ENCODE measurements around the gene NIP7.

NIP7 gene

GRCh38 chr16:69318911-69319289 is 20.7 kb upstream of the NIP7 start:
- no peak for DNase-seq (ENCODE audit: low read depth, low spot score)

GRCh38 chr16:69319381-69319780 is 20.2 kb upstream of the NIP7 start:
- no peak for DNase-seq (ENCODE audit: low read depth, low spot score)

- DNase-seq (ENCODE audit: low read depth, low spot score): no peak
Observed at GRCh38 chr16:69319826-69320739, 19.5 kb upstream of the NIP7 start.

- DNase-seq (ENCODE audit: low read depth, low spot score): no peak
Observed at GRCh38 chr16:69320740-69321073, 18.9 kb upstream of the NIP7 start.

GRCh38 chr16:69321080-69321479 is 18.5 kb upstream of the NIP7 start:
- no peak for DNase-seq (ENCODE audit: low read depth, low spot score)

GRCh38 chr16:69322343-69322742 is 17.2 kb upstream of the NIP7 start:
- DNase-seq (ENCODE audit: low read depth, low spot score): no peak

- no peak for DNase-seq (ENCODE audit: low read depth, low spot score)
Observed at GRCh38 chr16:69323415-69323814, 16.2 kb upstream of the NIP7 start.

GRCh38 chr16:69324013-69324531 is 15.5 kb upstream of the NIP7 start:
- DNase-seq (ENCODE audit: low read depth, low spot score): no peak

GRCh38 chr16:69324585-69325253 is 14.9 kb upstream of the NIP7 start:
- no peak for DNase-seq (ENCODE audit: low read depth, low spot score)

- DNase-seq (ENCODE audit: low read depth, low spot score): no peak
Observed at GRCh38 chr16:69325784-69326171, 13.8 kb upstream of the NIP7 start.

GRCh38 chr16:69326172-69326873 is 13.2 kb upstream of the NIP7 start:
- no peak for DNase-seq (ENCODE audit: low read depth, low spot score)

- no peak for DNase-seq (ENCODE audit: low read depth, low spot score)
Observed at GRCh38 chr16:69327585-69328310, 11.8 kb upstream of the NIP7 start.

GRCh38 chr16:69328854-69329316 is 10.7 kb upstream of the NIP7 start:
- DNase-seq (ENCODE audit: low read depth, low spot score): no peak

GRCh38 chr16:69329369-69330285 is 9.9 kb upstream of the NIP7 start:
- DNase-seq (ENCODE audit: low read depth, low spot score): no peak

GRCh38 chr16:69330286-69331109 is 9.1 kb upstream of the NIP7 start, which contains the start of gene PDF:
PDF (minus strand) TSS chr16:69330588; CDS start chr16:69330570, 18 bp downstream.
- DNase-seq (ENCODE audit: low read depth, low spot score): peak; percentile 67

- no peak for DNase-seq (ENCODE audit: low read depth, low spot score)
Observed at GRCh38 chr16:69334696-69335095, 4.9 kb upstream of the NIP7 start.

- no peak for DNase-seq (ENCODE audit: low read depth, low spot score)
Observed at GRCh38 chr16:69338557-69339288, 849 bp upstream of the NIP7 start.

GRCh38 chr16:69340095-69340644 is 598 bp downstream of the NIP7 start:
- no peak for DNase-seq (ENCODE audit: low read depth, low spot score)
